NCI-H1105 (cell line): ENCODE results near the gene PPME1.
A peak's percentile ranks its signal among the peaks of the same experiment; 100 is the strongest.

Experiments
- DNase-seq: peaks from one replicate; lab custom pipeline; 2025; lab: John Stamatoyannopoulos, UW

PPME1 gene

DNA sequence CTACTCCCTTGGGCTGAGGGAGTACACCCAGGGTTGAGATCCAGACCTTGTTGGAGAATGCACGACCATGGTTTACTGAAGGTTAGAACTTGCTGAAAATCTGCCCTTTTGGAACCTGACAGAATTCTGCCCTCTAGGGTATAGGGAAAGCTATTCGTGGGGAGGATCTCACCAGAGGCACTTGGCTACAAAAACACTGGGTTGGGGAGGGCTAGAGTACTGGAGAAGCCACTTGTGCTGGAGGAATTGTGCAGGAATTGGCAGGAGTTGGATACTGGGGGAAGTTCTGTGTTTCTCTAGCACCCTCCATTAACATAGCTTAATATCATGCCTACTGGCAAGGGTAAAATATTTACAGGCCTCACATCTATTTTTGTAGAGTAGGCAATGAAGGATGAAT is 55.8 kb downstream of the PPME1 start:
- no peak for DNase-seq

DNA sequence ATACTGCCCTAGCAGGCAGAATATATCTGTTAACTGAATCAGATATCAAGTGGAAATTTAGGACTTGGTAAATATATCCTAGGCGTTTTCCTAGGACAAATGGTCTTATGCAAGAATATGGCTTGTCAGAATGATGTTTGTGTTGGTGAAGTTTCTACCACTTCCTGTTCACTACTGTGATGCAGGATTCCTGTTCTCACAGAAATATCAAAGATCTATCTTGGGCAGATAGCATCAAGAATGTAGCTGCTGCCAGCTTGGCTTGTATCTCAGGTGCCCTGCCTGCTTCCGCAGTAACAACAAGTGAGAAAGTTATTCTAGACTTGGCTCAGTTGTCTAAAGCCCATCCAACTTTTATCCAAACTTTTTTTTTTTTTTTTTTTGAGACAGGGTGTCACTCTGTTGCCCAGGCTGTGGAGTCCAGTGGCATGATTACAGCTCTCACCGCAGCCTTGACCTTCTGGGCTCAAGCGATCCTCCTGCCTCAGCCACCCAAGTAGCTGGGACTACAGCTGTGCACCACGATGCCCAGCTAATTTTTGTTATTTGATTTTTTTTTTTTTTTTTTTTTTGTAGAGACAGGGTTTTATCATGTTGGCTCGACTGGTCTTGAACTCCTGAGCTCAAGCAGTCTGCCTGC is 61.3 kb downstream of the PPME1 start:
- DNase-seq, result no peak

DNA sequence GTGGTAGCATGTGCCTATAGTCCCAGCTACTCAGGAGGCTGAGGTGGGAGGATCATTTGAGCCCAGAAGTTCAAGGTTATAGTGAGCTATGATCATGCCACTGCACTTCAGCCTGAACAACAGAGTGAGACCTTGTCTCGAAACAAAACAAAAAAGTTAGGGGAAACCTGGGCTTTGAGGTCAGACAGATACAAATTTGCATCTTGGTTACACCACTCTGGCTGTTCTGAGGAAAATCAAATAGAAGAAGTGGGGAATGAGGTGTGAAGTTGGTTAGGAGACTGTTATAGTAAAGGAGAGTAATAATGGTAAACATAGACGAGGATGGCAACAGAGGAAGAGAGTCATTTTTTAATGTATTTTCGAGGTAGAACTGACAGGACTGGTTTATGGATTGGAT is 62.6 kb downstream of the PPME1 start:
- DNase-seq, result no peak

GRCh38 chr11:74235121-74235520 is 64.0 kb downstream of the PPME1 start:
- DNase-seq, result no peak

DNA sequence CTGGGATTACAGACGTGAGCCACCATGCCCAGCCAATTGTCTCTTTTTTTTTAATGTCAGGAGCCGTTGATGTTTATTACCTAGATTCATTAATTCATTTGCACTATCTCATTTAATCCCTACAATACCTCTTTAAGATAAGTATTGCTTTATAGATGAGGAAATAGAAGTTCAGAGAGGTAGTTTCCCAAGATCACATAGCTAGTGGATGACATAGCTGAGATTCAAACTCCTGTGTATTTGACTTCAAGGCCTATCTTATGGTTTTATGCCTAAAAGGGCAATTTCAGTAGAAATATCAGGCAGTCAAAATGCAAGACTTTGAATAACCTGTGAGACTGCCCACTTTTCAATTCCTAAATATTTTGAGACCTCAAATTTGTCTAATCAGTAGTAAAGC is 66.5 kb downstream of the PPME1 start:
- no peak for DNase-seq

DNA sequence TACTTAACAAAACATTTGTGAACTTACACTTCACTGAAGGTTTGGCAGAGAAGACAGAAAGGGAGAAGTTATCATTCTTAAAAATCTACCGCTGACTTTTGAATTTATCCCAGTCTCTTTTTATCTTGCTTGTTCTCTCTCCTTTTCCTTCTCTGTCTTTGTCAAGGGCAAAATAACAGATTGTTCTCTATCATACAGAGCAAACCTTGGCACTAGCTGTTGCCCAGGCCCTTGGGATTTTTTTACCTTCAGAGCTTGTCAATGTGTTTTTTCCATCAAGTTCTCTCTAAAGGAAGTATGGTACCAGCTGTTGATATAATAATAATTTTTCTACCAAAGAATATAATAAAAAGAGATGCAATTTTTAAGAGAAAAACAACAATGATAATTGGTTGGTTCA is 67.2 kb downstream of the PPME1 start:
- DNase-seq, result no peak

- DNase-seq, result no peak
Observed at GRCh38 chr11:74248469-74248868, 77.4 kb downstream of the PPME1 start.

- DNase-seq, result no peak
Observed at GRCh38 chr11:74249496-74249895, 78.4 kb downstream of the PPME1 start.

GRCh38 chr11:74253361-74253760 is 82.3 kb downstream of the PPME1 start:
- no peak for DNase-seq

- peak; percentile 40 for DNase-seq
Observed at GRCh38 chr11:74255741-74256375, 84.8 kb downstream of the PPME1 start.

GRCh38 chr11:74256378-74257133 is 85.5 kb downstream of the PPME1 start:
- DNase-seq, result no peak

GRCh38 chr11:74257959-74258553 is 87.0 kb downstream of the PPME1 start:
- DNase-seq, result no peak

DNA sequence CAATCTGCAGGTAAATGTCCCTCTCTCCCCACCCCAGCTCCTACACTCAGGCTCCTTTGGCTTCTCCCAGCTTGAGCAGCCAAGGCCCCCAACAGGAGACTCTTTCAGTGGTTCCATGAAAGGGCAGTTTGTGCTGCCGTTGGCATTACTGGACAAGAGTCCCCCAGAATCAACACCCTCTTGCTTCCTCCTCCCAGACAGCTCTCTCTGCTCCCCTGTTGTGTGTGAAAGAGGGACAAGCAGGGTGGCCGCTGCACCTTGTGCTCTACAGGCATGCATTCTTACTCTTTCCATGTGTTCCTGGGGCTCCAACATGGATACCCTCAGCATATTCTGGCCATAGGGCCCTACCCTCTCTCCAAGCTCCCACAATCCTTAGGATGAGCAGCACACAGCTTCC is 91.6 kb downstream of the PPME1 start:
- no peak for DNase-seq

DNA sequence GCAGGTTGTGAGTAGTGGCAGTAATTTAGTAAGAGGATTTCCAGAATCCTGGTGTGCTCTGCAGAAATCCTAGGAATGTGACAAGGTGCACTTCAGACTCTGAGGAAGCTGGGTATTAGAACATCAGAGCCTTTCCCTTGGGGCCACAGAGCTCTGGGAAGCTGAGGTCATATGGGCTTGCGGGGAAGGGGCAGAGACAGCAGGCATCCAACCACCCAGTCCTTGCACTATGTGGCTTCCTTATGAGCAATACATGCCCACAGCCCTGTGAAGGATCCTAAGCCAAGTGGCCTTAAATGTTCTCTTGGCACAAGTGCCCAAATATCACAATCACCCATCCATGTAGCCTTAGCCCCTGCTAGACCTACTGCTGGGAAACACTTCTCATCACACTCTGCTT is 94.2 kb downstream of the PPME1 start:
- DNase-seq, result no peak

DNA sequence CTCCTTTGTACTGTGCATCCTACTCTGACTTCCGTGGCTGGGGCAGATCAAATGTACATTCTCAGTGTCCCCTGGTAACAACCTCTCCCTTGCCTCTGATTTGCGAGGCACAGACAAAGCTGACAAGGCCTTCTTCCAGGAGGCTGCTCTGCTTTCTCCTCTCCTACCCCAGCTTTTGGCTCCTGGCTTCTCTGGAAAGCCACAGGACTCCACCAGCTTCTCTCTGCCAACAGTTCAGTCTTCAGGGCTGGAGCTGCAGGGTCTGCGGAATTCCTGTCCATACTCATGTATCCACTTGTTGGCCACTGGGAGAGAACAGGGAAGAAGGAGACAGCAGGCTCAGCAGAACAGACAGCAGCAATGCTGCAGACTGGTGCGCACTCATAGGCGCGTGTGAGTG is 95.9 kb downstream of the PPME1 start:
- no peak for DNase-seq

DNA sequence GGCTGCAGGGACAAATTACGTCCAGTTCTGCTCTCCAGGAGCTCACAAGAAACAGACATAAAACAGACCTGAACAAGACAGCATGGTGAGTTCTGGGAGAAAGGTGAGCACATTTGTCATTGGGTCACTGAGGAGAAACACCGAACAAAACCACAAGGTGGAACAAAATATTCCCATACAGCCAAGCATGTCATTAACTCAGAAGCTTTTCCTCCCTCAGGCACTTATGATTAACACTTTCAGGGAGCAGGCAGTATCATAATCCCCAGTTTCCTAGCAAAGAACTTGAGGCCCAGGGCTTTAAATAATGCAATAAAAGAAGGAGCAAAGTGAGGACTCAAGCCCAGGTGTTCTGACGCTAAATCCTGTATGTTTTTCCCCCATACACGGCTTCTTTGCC is 97.4 kb downstream of the PPME1 start:
- no peak for DNase-seq

GRCh38 chr11:74269161-74269811 is 98.2 kb downstream of the PPME1 start:
- no peak for DNase-seq

- DNase-seq, result no peak
Observed at GRCh38 chr11:74272276-74272675, 101.2 kb downstream of the PPME1 start.

DNA sequence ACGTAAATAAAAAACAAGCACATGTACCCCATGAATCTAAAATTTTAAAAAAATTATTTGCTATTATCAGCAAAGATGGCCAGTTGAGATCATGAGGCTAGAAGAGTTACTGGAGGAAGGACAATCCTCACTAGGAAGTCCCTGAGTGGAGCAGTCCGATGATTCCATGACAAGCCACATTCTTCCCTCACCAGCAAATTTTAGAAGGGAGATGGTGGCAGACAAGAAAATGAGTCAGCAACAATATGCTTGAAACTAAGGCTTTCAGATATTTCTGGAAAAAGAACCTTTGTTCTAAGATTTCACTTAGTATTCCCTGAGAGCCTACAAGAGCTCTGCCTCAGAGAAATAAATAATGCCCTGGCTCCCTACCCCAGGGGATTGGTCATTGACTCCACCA is 105.5 kb downstream of the PPME1 start:
- DNase-seq, result no peak

GRCh38 chr11:74278103-74278502 is 107.0 kb downstream of the PPME1 start:
- DNase-seq, result no peak

DNA sequence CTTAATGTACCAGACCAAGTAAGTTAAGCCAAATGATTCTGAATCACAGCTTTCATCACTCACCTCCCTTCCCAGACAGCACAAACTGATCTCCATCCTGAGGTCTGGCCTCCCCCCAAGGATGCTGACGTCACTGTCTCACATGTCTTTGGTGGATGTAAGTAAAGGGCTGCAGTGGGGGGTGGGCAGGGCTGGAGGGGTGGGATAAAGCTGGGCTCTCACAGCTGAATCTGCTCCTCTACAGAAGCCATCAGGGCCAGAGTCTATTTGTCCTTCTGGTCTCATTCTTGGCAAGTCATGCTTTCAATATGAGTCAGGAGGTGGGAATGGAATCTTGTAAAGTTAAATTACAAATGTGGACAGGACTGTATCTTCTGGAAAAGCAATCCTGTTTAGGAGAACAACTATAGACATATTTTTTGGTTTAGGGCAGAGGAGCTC is 107.7 kb downstream of the PPME1 start:
- DNase-seq, result no peak

DNA sequence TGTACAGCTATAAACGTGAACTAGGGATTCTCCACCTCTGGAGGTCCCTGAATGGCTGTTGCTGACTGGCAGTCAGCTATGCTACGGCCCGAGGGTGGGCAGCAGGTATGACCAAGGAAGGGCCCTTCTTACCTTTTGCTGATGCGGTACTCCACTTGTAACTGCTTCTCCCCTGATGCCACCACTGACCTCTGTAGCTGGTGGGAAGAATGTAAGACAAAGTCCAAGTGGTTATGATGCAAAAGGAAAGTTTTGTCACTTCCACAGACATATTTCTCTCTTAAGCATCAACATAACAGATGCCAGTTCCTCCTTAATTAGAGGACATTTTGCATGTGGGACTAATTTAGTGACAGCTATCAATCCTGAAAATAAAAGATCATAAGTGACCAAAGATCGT is 108.2 kb downstream of the PPME1 start:
- DNase-seq, result no peak
